Activated CD4-positive, alpha-beta T cell treated with anti-CD3 and anti-CD28 coated beads for 36 hours (primary cell): ENCODE measurements around the gene HIGD1A. TPM values are rescaled to one million over a fixed set of nuclear protein-coding genes. Genes with fewer than 3 reads are reported as not detected.
A peak's percentile ranks its signal among the peaks of the same experiment; 100 is the strongest.

Experiments used
- ATAC-seq: fragments of 200-7000 bp; cut with Tn5 transposase; one replicate; pipeline ENCODE4 v1.10.0; 2021; ENCODE audit warnings: mild to moderate bottlenecking, moderate library complexity
- CTCF ChIA-PET: fragments of 350-600 bp; sonication (Branson Sonifier 250); formaldehyde crosslinking; loops from one replicate; lab custom pipeline; 2021; ENCODE audit warnings: antibody characterized with exemption; lab: Charles Lee
- POLR2A ChIA-PET: fragments of 350-600 bp; sonication (Branson Sonifier 250); formaldehyde crosslinking; loops from one replicate; lab custom pipeline; 2021; ENCODE audit warnings: antibody characterized with exemption, inconsistent platforms; lab: Charles Lee
- DNase-seq: peaks from one replicate; pipeline ENCODE4 v3.0.0-alpha.2; 2020
- H3K27ac Mint-ChIP-seq: one replicate; pipeline ENCODE4 v1.8.0; 2021; ENCODE audit warnings: mixed read lengths
- H3K27me3 Mint-ChIP-seq: one replicate; pipeline ENCODE4 v1.8.0; 2021; ENCODE audit warnings: mixed read lengths
- H3K36me3 Mint-ChIP-seq: one replicate; pipeline ENCODE4 v1.8.0; 2021; ENCODE audit warnings: low read depth, mixed read lengths
- H3K4me1 Mint-ChIP-seq: one replicate; pipeline ENCODE4 v1.8.0; 2021; ENCODE audit warnings: mixed read lengths
- H3K4me3 Mint-ChIP-seq: one replicate; pipeline ENCODE4 v1.8.0; 2021; ENCODE audit warnings: mild to moderate bottlenecking, moderate library complexity, mixed read lengths
- H3K9me3 Mint-ChIP-seq: one replicate; pipeline ENCODE4 v1.8.0; 2021; ENCODE audit warnings: low read depth, mixed read lengths
- intact Hi-C, 2 experiments: fragments of 100-400 bp; cut with DNase I in 1 of 2; cut with micrococcal nuclease in 1 of 2; formaldehyde crosslinking; loops; one replicate each; pipeline versions ENCODE4 v1.14.2 to v1.15.1; 2022 to 2024; cut with DNase I, micrococcal nuclease
- total RNA-seq, 2 experiments: library from RNA; stranded (reverse); gene quantifications; one replicate each; pipeline ENCODE4 v1.2.3, GENCODE V29; 2021

Gene HIGD1A
- total RNA-seq, 2 experiments from 2014 or later, result 74.9 to 77.8 TPM

DNA sequence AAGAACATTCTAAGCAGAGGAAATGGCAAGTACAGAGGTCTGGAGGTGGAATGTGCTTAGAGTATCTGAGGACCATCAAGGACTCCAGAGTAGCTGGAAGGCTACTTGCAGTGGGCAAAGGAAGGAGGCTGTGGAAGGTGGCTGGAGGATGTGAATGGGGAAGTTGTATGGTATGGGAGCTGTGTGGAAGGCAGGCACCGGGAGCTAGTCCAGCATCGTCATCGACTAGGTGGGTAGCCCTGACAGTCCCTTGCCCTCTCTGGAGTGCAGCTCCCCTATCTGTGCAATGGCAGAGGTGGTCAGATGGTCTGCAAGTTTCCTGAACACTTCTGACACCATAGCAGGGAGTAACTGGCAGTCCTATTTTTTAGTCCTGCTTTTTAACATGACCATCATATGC, 50.5 kb downstream of the HIGD1A start:
- H3K9me3 Mint-ChIP-seq, result no peaks in the 10 kb centered on the region
- CTCF ChIA-PET, result interaction anchor here (1.2 kb wide), 1 partner anchor 9 kb away, joined by 11 read pairs; no protein-coding TSS in a partner anchor
- DNase-seq, result no peak
- no peaks in the 10 kb centered on the region for H3K36me3 Mint-ChIP-seq
- ATAC-seq, result no peak
- no peak overlapping the region for H3K27ac Mint-ChIP-seq
- H3K27me3 Mint-ChIP-seq, result no peaks in the 10 kb centered on the region
- POLR2A ChIA-PET, result no interaction called here
- peaks cover 9% of the 10 kb centered on the region for H3K4me1 Mint-ChIP-seq
- no peak overlapping the region for H3K4me3 Mint-ChIP-seq
- intact Hi-C loops, result no loop called here

- H3K9me3 Mint-ChIP-seq, result no peaks in the 10 kb centered on the region
- no peak overlapping the region for H3K4me3 Mint-ChIP-seq
- H3K27me3 Mint-ChIP-seq, result no peaks in the 10 kb centered on the region
- POLR2A ChIA-PET, result no interaction called here
- no peaks in the 10 kb centered on the region for H3K36me3 Mint-ChIP-seq
- CTCF ChIA-PET, result interaction anchor here (1.2 kb wide), 1 partner anchor 8 kb away, joined by 11 read pairs; no protein-coding TSS in a partner anchor
- no peak overlapping the region for H3K27ac Mint-ChIP-seq
- peaks cover 15% of the 10 kb centered on the region for H3K4me1 Mint-ChIP-seq
- DNase-seq, result no peak
- ATAC-seq, result no peak
- intact Hi-C loops, result no loop called here
Measured at GRCh38 chr3:42752961-42753360, 51.3 kb downstream of the HIGD1A start.

DNA sequence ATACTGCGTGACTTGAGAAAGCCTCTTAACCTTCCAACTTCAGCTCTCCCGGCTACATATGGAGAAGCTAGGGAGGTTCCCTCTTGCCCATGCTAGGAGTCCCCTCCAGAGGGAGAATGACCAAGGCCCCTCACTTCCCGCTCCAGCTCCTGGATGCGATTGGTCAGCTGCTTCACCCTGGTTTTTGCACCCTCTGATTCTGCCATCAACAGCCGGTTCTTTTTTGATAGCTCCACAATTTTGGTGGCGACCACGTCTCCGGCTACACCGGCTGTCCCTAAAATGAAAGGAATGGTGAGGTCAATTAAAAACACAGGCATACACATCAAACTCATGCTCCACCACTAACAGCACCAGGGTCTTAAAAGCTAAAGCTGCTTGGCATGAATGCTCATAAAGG, 51.8 kb downstream of the HIGD1A start:
- H3K27ac Mint-ChIP-seq, result no peak overlapping the region
- H3K4me3 Mint-ChIP-seq, result no peak overlapping the region
- ChIA-PET POLR2A (no interaction called here), CTCF (interaction anchor here (0.6 to 0.8 kb wide), 2 partner anchors 94 to 114 kb away, joined by 4 read pairs; no protein-coding TSS in a partner anchor)
- H3K4me1 Mint-ChIP-seq, result peaks cover 20% of the 10 kb centered on the region
- H3K36me3 Mint-ChIP-seq, result no peaks in the 10 kb centered on the region
- ATAC-seq (no peak), DNase-seq (no peak)
- intact Hi-C loops, result no loop called here
- H3K27me3 Mint-ChIP-seq, result no peaks in the 10 kb centered on the region
- H3K9me3 Mint-ChIP-seq, result no peaks in the 10 kb centered on the region

- H3K4me3 Mint-ChIP-seq, result no peak overlapping the region
- no peak overlapping the region for H3K27ac Mint-ChIP-seq
- H3K9me3 Mint-ChIP-seq, result no peaks in the 10 kb centered on the region
- H3K27me3 Mint-ChIP-seq, result no peaks in the 10 kb centered on the region
- no peak for DNase-seq
- H3K4me1 Mint-ChIP-seq, result peaks cover 28% of the 10 kb centered on the region
- CTCF ChIA-PET, result interaction anchor here (0.8 kb wide), 1 partner anchor 114 kb away, joined by 4 read pairs; no protein-coding TSS in a partner anchor
- POLR2A ChIA-PET, result no interaction called here
- intact Hi-C loops, result no loop called here
- H3K36me3 Mint-ChIP-seq, result no peaks in the 10 kb centered on the region
- ATAC-seq, result no peak
Measured at GRCh38 chr3:42751609-42752008, 52.7 kb downstream of the HIGD1A start.

DNA sequence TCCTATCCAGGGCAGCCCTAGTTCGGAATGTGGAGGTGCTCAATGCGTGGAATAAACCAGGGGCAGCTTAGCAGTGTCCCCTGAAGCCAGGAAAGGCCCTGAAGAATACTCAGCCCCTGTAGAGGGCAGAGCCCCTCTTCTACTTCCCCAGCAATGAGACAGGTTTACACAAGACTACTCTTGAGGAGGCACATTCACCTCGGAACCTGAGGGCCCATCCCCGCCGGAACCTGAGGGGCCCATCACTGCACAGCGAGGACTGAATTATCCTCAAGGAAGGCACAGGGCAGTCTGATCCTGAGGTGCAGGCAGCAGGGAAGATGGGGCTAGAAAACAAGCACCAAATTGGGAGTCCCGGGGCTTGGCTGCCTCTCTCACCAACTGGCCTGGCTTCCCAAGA, 53.5 kb downstream of the HIGD1A start:
- CTCF ChIA-PET, result no interaction called here
- intact Hi-C loops, result no loop called here
- POLR2A ChIA-PET, result no interaction called here
- ATAC-seq (no peak), DNase-seq (no peak)
- H3K4me1 Mint-ChIP-seq, result peaks cover 28% of the 10 kb centered on the region
- no peaks in the 10 kb centered on the region for H3K9me3 Mint-ChIP-seq
- no peak overlapping the region for H3K27ac Mint-ChIP-seq
- H3K27me3 Mint-ChIP-seq, result no peaks in the 10 kb centered on the region
- no peaks in the 10 kb centered on the region for H3K36me3 Mint-ChIP-seq
- no peak overlapping the region for H3K4me3 Mint-ChIP-seq

DNA sequence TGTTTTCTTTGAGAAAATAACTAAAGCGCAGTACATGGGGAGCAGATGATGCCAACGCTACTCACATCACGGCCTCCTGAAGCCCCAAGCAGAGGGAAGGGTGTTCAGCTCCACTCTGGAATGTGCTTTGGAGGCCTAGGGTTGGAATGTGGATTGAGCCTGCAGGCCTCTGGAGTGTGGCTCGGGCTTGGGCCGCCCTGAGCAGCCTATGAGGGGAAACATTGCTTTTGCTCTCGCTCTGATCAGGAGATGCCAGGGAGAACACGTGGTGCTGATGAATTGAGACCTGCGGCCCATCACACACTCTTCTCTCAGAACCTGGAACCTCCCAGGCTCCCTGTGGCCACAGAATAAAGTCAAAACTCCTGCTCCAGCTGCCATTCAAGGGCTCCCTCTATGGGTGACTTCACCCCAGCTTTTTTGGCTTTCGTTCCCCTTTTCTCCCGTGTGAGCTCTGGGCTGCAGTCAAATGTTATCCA, 54.5 kb downstream of the HIGD1A start:
- H3K4me1 Mint-ChIP-seq, result peaks cover 30% of the 10 kb centered on the region
- H3K27me3 Mint-ChIP-seq, result no peaks in the 10 kb centered on the region
- H3K9me3 Mint-ChIP-seq, result no peaks in the 10 kb centered on the region
- intact Hi-C loops, result loop anchor here (10.0 kb wide), 2 partner anchors 95 to 505 kb away; partner anchors contain the start of gene ZBTB47 (in 1 of the 2)
- no peaks in the 10 kb centered on the region for H3K36me3 Mint-ChIP-seq
- peak; percentile 33 for DNase-seq
- no peak overlapping the region for H3K27ac Mint-ChIP-seq
- ATAC-seq, result peak; percentile 55
- POLR2A ChIA-PET, result no interaction called here
- CTCF ChIA-PET, result interaction anchor here (0.7 to 1.5 kb wide), 7 partner anchors 12 to 156 kb away, joined by 3 to 5 read pairs (median 3); partner anchors contain the start of gene HHATL
- H3K4me3 Mint-ChIP-seq, result no peak overlapping the region

DNA sequence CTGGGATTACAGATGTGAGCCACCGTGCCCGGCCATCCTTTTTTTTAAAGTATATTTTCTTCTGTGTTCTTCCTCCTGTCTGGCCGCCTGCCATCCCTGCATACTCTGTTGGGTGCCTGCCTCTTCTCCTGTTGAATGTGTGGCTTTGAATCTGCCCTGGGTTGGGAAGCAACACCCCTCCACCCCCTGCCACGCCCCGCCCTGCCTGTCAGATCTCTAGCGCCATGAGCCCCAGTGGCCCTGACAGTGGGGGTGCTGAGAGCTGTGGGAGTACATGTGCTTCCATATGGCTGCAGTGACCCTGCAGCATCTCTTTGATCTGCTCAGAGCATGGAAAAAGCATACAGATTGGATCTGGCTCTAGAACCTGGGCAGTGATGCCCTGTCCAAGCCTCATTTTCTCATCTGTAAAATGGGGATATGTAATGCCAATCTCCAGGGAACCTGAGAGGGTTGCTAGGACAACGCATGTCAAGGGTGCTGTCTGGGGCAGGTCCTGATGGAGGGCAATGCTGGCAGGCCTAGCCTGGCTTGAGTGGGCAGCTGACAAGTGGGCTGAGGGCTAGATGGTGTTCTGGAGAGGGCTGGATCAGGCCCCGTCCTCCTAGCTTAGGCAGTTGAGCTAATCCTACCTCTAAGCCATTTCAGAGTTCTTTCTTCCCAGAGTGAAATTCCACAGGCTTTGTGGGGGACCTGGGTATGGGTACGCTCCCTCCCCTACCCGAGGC, 55.1 kb downstream of the HIGD1A start:
- Mint-ChIP-seq H3K9me3 (no peaks in the 10 kb centered on the region), H3K4me1 (peaks cover 32% of the 10 kb centered on the region), H3K36me3 (no peaks in the 10 kb centered on the region), H3K4me3 (no peak overlapping the region), H3K27me3 (no peaks in the 10 kb centered on the region), H3K27ac (no peak overlapping the region)
- POLR2A ChIA-PET, result no interaction called here
- DNase-seq, result no peak
- no peak for ATAC-seq
- CTCF ChIA-PET, result interaction anchor here (0.6 to 1.5 kb wide), 4 partner anchors 129 to 153 kb away, joined by 3 to 5 read pairs (median 4); no protein-coding TSS in a partner anchor
- intact Hi-C loops, result loop anchor here (10.0 kb wide), 2 partner anchors 94 to 504 kb away; partner anchors contain the start of gene ZBTB47 (in 1 of the 2)

GRCh38 chr3:42747581-42747980, 56.7 kb downstream of the HIGD1A start:
- peak; percentile 51 for ATAC-seq
- no peaks in the 10 kb centered on the region for H3K27me3 Mint-ChIP-seq
- CTCF ChIA-PET, result interaction anchor here (0.6 to 1.3 kb wide), 5 partner anchors 10 to 165 kb away, joined by 3 to 10 read pairs (median 3); no protein-coding TSS in a partner anchor
- no peaks in the 10 kb centered on the region for H3K36me3 Mint-ChIP-seq
- no peaks in the 10 kb centered on the region for H3K9me3 Mint-ChIP-seq
- POLR2A ChIA-PET, result no interaction called here
- intact Hi-C loops, result loop anchor here (10.0 kb wide), 2 partner anchors 93 to 503 kb away; partner anchors contain the start of gene ZBTB47 (in 1 of the 2)
- H3K4me3 Mint-ChIP-seq, result no peak overlapping the region
- DNase-seq, result peak; percentile 22
- no peak overlapping the region for H3K27ac Mint-ChIP-seq
- H3K4me1 Mint-ChIP-seq, result peaks cover 36% of the 10 kb centered on the region

GRCh38 chr3:42746455-42747450, 57.5 kb downstream of the HIGD1A start:
- ATAC-seq, result no peak
- Mint-ChIP-seq H3K4me1 (peaks cover 36% of the 10 kb centered on the region), H3K27me3 (no peaks in the 10 kb centered on the region), H3K9me3 (no peaks in the 10 kb centered on the region), H3K27ac (no peak overlapping the region), H3K36me3 (no peaks in the 10 kb centered on the region), H3K4me3 (no peak overlapping the region)
- ChIA-PET CTCF (interaction anchor here (0.6 to 2.9 kb wide), 7 partner anchors 9 to 164 kb away, joined by 3 to 11 read pairs (median 4); no protein-coding TSS in a partner anchor), POLR2A (no interaction called here)
- intact Hi-C loops, result loop anchor here (10.0 kb wide), 2 partner anchors 92 to 502 kb away; partner anchors contain the start of gene ZBTB47 (in 1 of the 2)
- DNase-seq, result no peak

DNA sequence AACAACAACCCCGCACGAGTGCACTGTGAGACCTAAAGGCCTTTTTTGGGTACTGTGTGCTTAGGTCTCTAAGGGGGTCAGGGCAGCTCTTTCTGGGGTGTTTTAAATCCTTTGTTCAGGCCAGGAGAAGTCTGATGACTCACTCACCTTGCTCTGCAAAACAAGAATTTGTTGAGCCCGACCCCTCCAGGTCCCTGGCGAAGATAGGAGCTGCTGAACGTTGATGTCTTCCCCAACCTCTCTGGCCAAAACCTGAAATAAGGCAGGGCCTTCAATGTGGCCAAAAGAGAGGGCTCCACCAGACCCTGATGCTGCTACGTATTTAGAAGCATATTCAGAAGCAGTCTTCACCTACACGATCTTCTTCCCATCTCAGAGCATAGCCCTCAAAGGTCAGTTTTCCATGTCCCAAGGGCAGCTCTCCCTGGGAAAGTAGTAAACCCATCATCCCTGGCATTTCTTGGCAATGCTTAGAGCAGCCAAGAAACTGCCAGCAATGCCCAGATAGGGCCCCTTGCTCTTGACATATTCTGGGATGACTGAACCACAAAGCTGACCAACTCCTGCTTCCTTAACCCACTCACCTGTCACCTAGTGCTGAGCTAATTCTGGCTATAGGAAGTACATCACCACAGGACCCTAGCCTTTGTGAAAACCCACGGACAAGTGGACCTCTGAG, 58.4 kb downstream of the HIGD1A start:
- Mint-ChIP-seq H3K9me3 (no peaks in the 10 kb centered on the region), H3K4me3 (no peak overlapping the region), H3K27me3 (no peaks in the 10 kb centered on the region), H3K27ac (no peak overlapping the region), H3K36me3 (no peaks in the 10 kb centered on the region), H3K4me1 (peaks cover 36% of the 10 kb centered on the region)
- ChIA-PET CTCF (interaction anchor here (0.6 to 2.9 kb wide), 16 partner anchors 8 to 798 kb away, joined by 3 to 11 read pairs (median 4); no protein-coding TSS in a partner anchor), POLR2A (no interaction called here)
- intact Hi-C loops, result loop anchor here (2.0 to 10.0 kb wide), 3 partner anchors 91 to 501 kb away; partner anchors contain the start of gene ZBTB47 (in 1 of the 2)
- ATAC-seq (no peak), DNase-seq (no peak)
